ENCODE measurements around the gene FBXO2. TPM values are rescaled to one million over a fixed set of nuclear protein-coding genes. Genes with fewer than 3 reads are reported as not detected.

Gene FBXO2
- total and polyA plus RNA-seq, 10 donors, result 2.1 to 6.7 (median 4.6) TPM

DNA sequence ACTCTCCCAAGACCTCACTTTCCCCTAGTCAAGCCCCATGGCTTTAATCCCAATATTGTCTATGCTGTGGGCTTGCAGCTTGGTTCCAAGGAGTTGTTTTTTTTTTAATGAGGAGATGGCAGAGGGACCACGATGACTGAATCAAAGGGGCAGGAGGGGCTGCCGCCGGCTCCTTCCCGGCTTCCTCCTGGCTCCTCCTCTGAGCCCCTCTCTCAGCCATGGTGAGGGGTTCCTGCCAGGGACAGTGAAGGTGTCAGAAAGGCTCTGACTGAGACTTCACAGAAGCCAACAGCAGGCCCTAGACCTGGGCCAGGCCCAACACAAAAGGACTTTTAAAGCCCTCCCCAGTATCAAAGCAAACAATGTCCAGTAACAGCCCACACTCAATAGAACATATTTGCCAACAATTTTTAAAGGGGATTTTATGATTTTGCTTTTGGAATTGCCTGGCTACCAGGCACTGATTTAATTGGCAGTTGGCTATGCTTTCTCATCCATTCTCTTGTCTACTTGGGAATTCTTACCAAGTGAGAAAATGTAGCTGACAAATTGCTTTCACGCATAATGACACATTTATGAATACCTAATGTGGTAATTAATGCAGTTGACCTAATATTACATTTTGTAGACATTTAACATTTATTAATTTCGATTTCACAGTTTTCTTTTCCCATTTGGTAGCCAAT lies 54.2 kb downstream of the FBXO2 start:
- no peaks in the 10 kb centered on the region for H3K4me1 ChIP-seq
- intact Hi-C loops (cut with DNase I; ENCODE audit: low total_unique reads), result no loop called here
- no peaks in the 10 kb centered on the region for H3K36me3 ChIP-seq
- H3K4me3 ChIP-seq, result no peak overlapping the region
- peaks cover 0 to 32% (median 0%) of the 10 kb centered on the region in 7 donors for H3K27me3 ChIP-seq (replicated peaks in 1 of 7)
- TF ChIP-seq POLR2A (IDR thresholded peaks at IDR 0.05) (no peak), POLR2AphosphoS5 (IDR thresholded peaks at IDR 0.05) (no peak), CTCF (IDR thresholded peaks at IDR 0.05 in 8 of 11, conservative IDR thresholded peaks at IDR 0.05 in 3 of 11) (no peak)
- H3K9me3 ChIP-seq, result no peaks in the 10 kb centered on the region
- no peak overlapping the region for H3K27ac ChIP-seq
- no peak for DNase-seq
- WGBS, 5 donors, result 73 to 90% (median 78%) methylated on average over 6 of the region's 6 CpGs

GRCh38 chr1:11598461-11598860 lies 55.8 kb downstream of the FBXO2 start:
- no peak overlapping the region for H3K4me3 ChIP-seq
- no peaks in the 10 kb centered on the region for H3K4me1 ChIP-seq
- H3K27me3 ChIP-seq (replicated peaks in 1 of 7), result peaks cover 0 to 46% (median 6%) of the 10 kb centered on the region in 7 donors
- no peak overlapping the region for H3K27ac ChIP-seq
- WGBS, 5 donors, result 82 to 87% (median 83%) methylated on average over 5 of the region's 5 CpGs
- no peak for DNase-seq
- intact Hi-C loops (cut with DNase I; ENCODE audit: low total_unique reads), result no loop called here
- no peaks in the 10 kb centered on the region for H3K9me3 ChIP-seq
- TF ChIP-seq POLR2AphosphoS5 (IDR thresholded peaks at IDR 0.05), result no peak
- no peak for TF ChIP-seq CTCF (IDR thresholded peaks at IDR 0.05 in 8 of 11, conservative IDR thresholded peaks at IDR 0.05 in 3 of 11)
- no peak for TF ChIP-seq POLR2A (IDR thresholded peaks at IDR 0.05)
- no peaks in the 10 kb centered on the region for H3K36me3 ChIP-seq

Other genes starting within 250 kb of the FBXO2 start
- gene DISP3, start 175.3 kb downstream of the FBXO2 start, total RNA-seq, result under 1 TPM; 0.32 to 0.69 (median 0.52) TPM
- gene DISP3, start 175.3 kb downstream of the FBXO2 start, polyA plus RNA-seq, result under 1 TPM; 0.06 to 0.35 (median 0.26) TPM
- gene FBXO44, start 448 bp upstream of the FBXO2 start, total RNA-seq, result 10 to 100 TPM; 15.3 to 30.5 (median 21.6) TPM
- gene FBXO44, start 448 bp upstream of the FBXO2 start, polyA plus RNA-seq, result 10 to 100 TPM; 27.9 to 39.4 (median 37.1) TPM
- gene FBXO6, start 9.8 kb upstream of the FBXO2 start, total RNA-seq, result 10 to 100 TPM in 6 of 7 donors, 1 to 10 TPM in 1; 8.1 to 21.2 (median 14.5) TPM
- gene FBXO6, start 9.8 kb upstream of the FBXO2 start, polyA plus RNA-seq, result 10 to 100 TPM; 13.1 to 19.5 (median 16.5) TPM
- 10 to 100 TPM; 22.7 to 41.0 (median 29.8) TPM for gene MAD2L2, start 26.7 kb upstream of the FBXO2 start, total RNA-seq
- gene MAD2L2, start 26.7 kb upstream of the FBXO2 start, polyA plus RNA-seq, result 10 to 100 TPM; 30.8 to 42.1 (median 37.2) TPM
- gene DRAXIN, start 37.3 kb upstream of the FBXO2 start, total RNA-seq, result under 1 TPM in 4 of 7 donors, not detected in 3; 0.09 to 0.37 (median 0.17) TPM
- gene DRAXIN, start 37.3 kb upstream of the FBXO2 start, polyA plus RNA-seq, result under 1 TPM; 0.04 to 0.10 (median 0.06) TPM
- gene AGTRAP, start 81.7 kb upstream of the FBXO2 start, total RNA-seq, result 100 to 1,000 TPM in 2 of 7 donors, 10 to 100 TPM in 5; 48.5 to 120 (median 64.2) TPM
- gene AGTRAP, start 81.7 kb upstream of the FBXO2 start, polyA plus RNA-seq, result 10 to 100 TPM; 40.8 to 54.7 (median 50.5) TPM
- gene C1orf167, start 107.8 kb upstream of the FBXO2 start, total RNA-seq, result 1 to 10 TPM in 1 of 7 donors, under 1 TPM in 5, not detected in 1; 0.74 to 4.8 (median 0.86) TPM
- 1 to 10 TPM in 2 of 3 donors, under 1 TPM in 1; 0.96 to 1.7 (median 1.7) TPM for gene C1orf167, start 107.8 kb upstream of the FBXO2 start, polyA plus RNA-seq
- 10 to 100 TPM; 46.5 to 79.8 (median 76.0) TPM for gene MTHFR, start 151.5 kb upstream of the FBXO2 start, total RNA-seq
- gene MTHFR, start 151.5 kb upstream of the FBXO2 start, polyA plus RNA-seq, result 10 to 100 TPM in 1 of 3 donors, 1 to 10 TPM in 2; 6.7 to 23.4 (median 8.3) TPM
- gene CLCN6, start 151.8 kb upstream of the FBXO2 start, total RNA-seq, result 10 to 100 TPM; 21.2 to 34.4 (median 27.9) TPM
- gene CLCN6, start 151.8 kb upstream of the FBXO2 start, polyA plus RNA-seq, result 10 to 100 TPM in 2 of 3 donors, 1 to 10 TPM in 1; 6.3 to 13.5 (median 12.4) TPM
- gene NPPA, start 193.4 kb upstream of the FBXO2 start, total RNA-seq, result 1 to 10 TPM in 1 of 7 donors, not detected in 6; 2.6 TPM
- gene NPPA, start 193.4 kb upstream of the FBXO2 start, polyA plus RNA-seq, result 1 to 10 TPM in 1 of 3 donors, under 1 TPM in 2; 0.22 to 2.9 (median 0.24) TPM
- gene NPPB, start 204.5 kb upstream of the FBXO2 start, total RNA-seq, result not detected
- under 1 TPM; 0.38 to 0.80 (median 0.57) TPM for gene NPPB, start 204.5 kb upstream of the FBXO2 start, polyA plus RNA-seq